GM23338 (cell line): Measurements from ENCODE around the gene CDK5RAP1. TPM values are rescaled to one million over a fixed set of nuclear protein-coding genes. Genes with fewer than 3 reads are reported as not detected.

ENCODE experiments used
- ATAC-seq: fragments of 200-7000 bp; cut with Tn5 transposase; 3 replicates; pipeline ENCODE4 v1.9.1; 2020
- DNase-seq: peaks from one replicate; pipeline ENCODE4 v3.0.0-alpha.2; 2015; ENCODE audit warnings: low spot score
- H2AFZ ChIP-seq: fragments of 200-600 bp; sonication (generic); 2 replicates; pipeline ENCODE4 v1.8.0; 2016; ENCODE audit warnings: antibody characterized with exemption, mild to moderate bottlenecking, moderate library complexity
- H3F3A ChIP-seq: fragments of 200-600 bp; sonication (generic); replicated peaks from 2 replicates; pipeline ENCODE4 v1.8.0; 2017; ENCODE audit warnings: antibody characterized with exemption, mixed run types, low read depth
- H3K27ac ChIP-seq: fragments of 200-600 bp; sonication (generic); 2 replicates; pipeline ENCODE4 v1.6.1; 2016; ENCODE audit warnings: low read depth
- H3K27me3 ChIP-seq: fragments of 200-600 bp; sonication (generic); 2 replicates; pipeline ENCODE4 v1.8.0; 2016; ENCODE audit warnings: mild to moderate bottlenecking, mixed run types, moderate library complexity; ENCODE audit not compliant: insufficient read depth
- H3K36me3 ChIP-seq: fragments of 200-600 bp; sonication (generic); 2 replicates; pipeline ENCODE4 v1.8.0; 2016; ENCODE audit warnings: mild to moderate bottlenecking; ENCODE audit not compliant: insufficient read depth
- H3K4me1 ChIP-seq: fragments of 200-600 bp; sonication (generic); 2 replicates; pipeline ENCODE4 v1.8.0; 2016; ENCODE audit warnings: mild to moderate bottlenecking, moderate library complexity; ENCODE audit not compliant: insufficient read depth
- H3K4me2 ChIP-seq: fragments of 200-600 bp; sonication (generic); 2 replicates; pipeline ENCODE4 v1.7.1; 2017; ENCODE audit warnings: mixed run types
- H3K4me3 ChIP-seq: fragments of 200-600 bp; sonication (generic); 2 replicates; pipeline ENCODE4 v1.6.1; 2016; ENCODE audit warnings: mixed run types
- H3K79me2 ChIP-seq: fragments of 200-600 bp; sonication (generic); replicated peaks from 2 replicates; pipeline ENCODE4 v1.8.0; 2017; ENCODE audit warnings: mild to moderate bottlenecking; ENCODE audit not compliant: insufficient read depth
- H3K9me2 ChIP-seq: fragments of 200-600 bp; sonication (generic); 2 replicates; pipeline ENCODE4 v1.8.0; 2017; ENCODE audit not compliant: insufficient read depth
- H4K20me1 ChIP-seq: fragments of 200-600 bp; sonication (generic); replicated peaks from 2 replicates; pipeline ENCODE4 v1.8.0; 2017; ENCODE audit warnings: mild to moderate bottlenecking; ENCODE audit not compliant: insufficient read depth
- H3K27ac Mint-ChIP-seq: 2 replicates; pipeline ENCODE4 v1.8.0; 2020; ENCODE audit warnings: inconsistent platforms, mild to moderate bottlenecking, moderate library complexity, mixed read lengths
- H3K27me3 Mint-ChIP-seq: 3 replicates; pipeline ENCODE4 v1.8.0; 2022; ENCODE audit warnings: low read depth, mild to moderate bottlenecking, moderate library complexity, mixed read lengths, inconsistent platforms; ENCODE audit not compliant: insufficient read depth, poor library complexity
- H3K36me3 Mint-ChIP-seq: 3 replicates; pipeline ENCODE4 v1.8.0; 2021; ENCODE audit warnings: low read depth, mild to moderate bottlenecking, inconsistent platforms, moderate library complexity, mixed read lengths
- H3K4me1 Mint-ChIP-seq: 3 replicates; pipeline ENCODE4 v1.8.0; 2020; ENCODE audit warnings: mild to moderate bottlenecking, inconsistent platforms, mixed read lengths
- H3K4me3 Mint-ChIP-seq: 3 replicates; pipeline ENCODE4 v1.8.0; 2021; ENCODE audit warnings: moderate library complexity, mild to moderate bottlenecking, inconsistent platforms, mixed read lengths
- H3K9me3 Mint-ChIP-seq: 3 replicates; pipeline ENCODE4 v1.8.0; 2020; ENCODE audit warnings: moderate library complexity, mild to moderate bottlenecking, inconsistent platforms, mixed read lengths
- CREB1 ChIP-seq: fragments of 250-450 bp; sonication (Bioruptor Pico); IDR thresholded peaks from 2 replicates; pipeline ENCODE4 v1.5.0; 2020; ENCODE audit warnings: low read depth, mild to moderate bottlenecking, moderate library complexity
- CTCF ChIP-seq, 2 experiments: fragments of 200-600 bp in 1 of 2; sonication (generic) in 1 of 2; conservative IDR thresholded peaks; 2 replicates each; pipeline versions ENCODE4 v1.5.1 to v1.6.1; 2016 to 2017; ENCODE audit warnings: antibody characterized with exemption in 2 of 2, low read depth in 2 of 2, mild to moderate bottlenecking in 2 of 2, moderate library complexity in 1 of 2
- EZH2 ChIP-seq: fragments of 200-600 bp; sonication (generic); IDR thresholded peaks from one replicate; pipeline ENCODE4 v1.8.0; 2017; ENCODE audit warnings: antibody characterized with exemption, mild to moderate bottlenecking, low read depth; ENCODE audit not compliant: unreplicated experiment
- EZH2phosphoT487 ChIP-seq: fragments of 200-600 bp; sonication (generic); IDR thresholded peaks from one replicate; pipeline ENCODE4 v1.8.1; 2018; ENCODE audit warnings: antibody characterized with exemption; ENCODE audit not compliant: unreplicated experiment
- JUNB ChIP-seq: IDR thresholded peaks from one replicate; pipeline ENCODE4 v1.6.1; 2016; ENCODE audit warnings: antibody characterized with exemption; ENCODE audit not compliant: unreplicated experiment
- NANOG ChIP-seq: IDR thresholded peaks from 2 replicates; pipeline ENCODE4 v1.6.1; 2016; ENCODE audit warnings: antibody characterized with exemption, borderline replicate concordance
- POLR2AphosphoS5 ChIP-seq: IDR thresholded peaks from 2 replicates; pipeline ENCODE4 v1.6.1; 2016; ENCODE audit warnings: antibody characterized with exemption, low read depth
- REST ChIP-seq: IDR thresholded peaks from one replicate; pipeline ENCODE4 v1.6.1; 2018; ENCODE audit warnings: antibody characterized with exemption; ENCODE audit not compliant: unreplicated experiment
- STAT1 ChIP-seq: IDR thresholded peaks from one replicate; pipeline ENCODE4 v1.6.1; 2016; ENCODE audit warnings: antibody characterized with exemption; ENCODE audit not compliant: unreplicated experiment
- ZNF114 ChIP-seq: fragments of 250-450 bp; sonication (Bioruptor Pico); IDR thresholded peaks from 2 replicates; pipeline ENCODE4 v1.5.0; 2020; ENCODE audit warnings: mild to moderate bottlenecking, moderate library complexity
- ZNF462 ChIP-seq: fragments of 250-450 bp; sonication (Bioruptor Pico); IDR thresholded peaks from 2 replicates; pipeline ENCODE4 v1.5.0; 2020; ENCODE audit warnings: mild to moderate bottlenecking, moderate library complexity
- polyA plus RNA-seq: library from polyadenylated mRNA; unstranded; fragments of >200 nt; fragmentation: Nextera tagmentation; extraction: Ambion mirVana; gene quantifications from 2 replicates; pipeline ENCODE4 v1.2.1, GENCODE V29; 2016
- total RNA-seq: library from RNA; depleted of rRNA; stranded (reverse); fragments of >200 nt; shearing (Covaris generic); gene quantifications from 2 replicates; pipeline ENCODE4 v1.2.3, GENCODE V29; 2014

CDK5RAP1 gene
- total and polyA plus RNA-seq, 2 experiments from 2014 or later, result 33.8 to 38.1 TPM

- no peaks in the 10 kb centered on the region for H3K9me3 Mint-ChIP-seq
- DNase-seq, result no peak
- Histone ChIP-seq H3K4me2 (no peak overlapping the region), H3K9me2 (no peaks in the 10 kb centered on the region), H3F3A (no peaks in the 10 kb centered on the region), H3K4me3 (no peak overlapping the region), H3K4me1 (no peaks in the 10 kb centered on the region), H3K27me3 (no peaks in the 10 kb centered on the region), H3K27ac (no peak overlapping the region), H3K36me3 (no peaks in the 10 kb centered on the region), H3K79me2 (no peaks in the 10 kb centered on the region), H2AFZ (no peak overlapping the region), H4K20me1 (no peaks in the 10 kb centered on the region; the same call in 1 of the 2 replicates)
- H3K36me3 Mint-ChIP-seq, result no peaks in the 10 kb centered on the region
- no peaks in the 10 kb centered on the region for H3K4me1 Mint-ChIP-seq
- no peak for ATAC-seq
- H3K4me3 Mint-ChIP-seq, result no peak overlapping the region
- H3K27ac Mint-ChIP-seq, result no peak overlapping the region
- TF ChIP-seq ZNF462 (CRISPR knock-in tag), result no peak
- no peak for TF ChIP-seq REST
- TF ChIP-seq POLR2AphosphoS5, result no peak
- TF ChIP-seq CREB1 (CRISPR knock-in tag), result no peak
- no peak for TF ChIP-seq EZH2phosphoT487
- TF ChIP-seq ZNF114 (CRISPR knock-in tag), result no peak
- no peak for TF ChIP-seq EZH2
- no peak for TF ChIP-seq NANOG
- TF ChIP-seq STAT1, result no peak
- no peak for TF ChIP-seq CTCF (conservative IDR thresholded peaks at IDR 0.05; ENCODE audit: low read depth in 2 of 2)
- no peak for TF ChIP-seq JUNB
- no peaks in the 10 kb centered on the region for H3K27me3 Mint-ChIP-seq
Observed at GRCh38 chr20:33423141-33423834, 22.0 kb upstream of the CDK5RAP1 start.
